Testis (tissue), 2 donors: ENCODE results near the gene SH2D4B.

Source experiments
- CTCF ChIP-seq, 3 experiments: fragments of 450-650 bp in 2 of 3; fragments of 200-600 bp in 1 of 3; sonication (generic) in 1 of 3; IDR thresholded peaks; one replicate each; pipeline ENCODE4 v1.5.1; 2016 to 2019; ENCODE audit warnings: antibody characterized with exemption in 3 of 3, mild to moderate bottlenecking in 2 of 3, moderate library complexity in 1 of 3
- POLR2A ChIP-seq: fragments of 450-650 bp; IDR thresholded peaks from one replicate; pipeline ENCODE4 v1.6.1; 2017; ENCODE audit warnings: antibody characterized with exemption, mild to moderate bottlenecking, moderate library complexity

- TF ChIP-seq CTCF (IDR thresholded peaks at IDR 0.05) (peak in 2 of 3 experiments; percentile 40 to 50), POLR2A (no peak)
Measured at GRCh38 chr10:80535671-80536360, 1.9 kb upstream of the SH2D4B start.
